Measurements from ENCODE around the gene ALLC. TPM values are rescaled to one million over a fixed set of nuclear protein-coding genes. Genes with fewer than 3 reads are reported as not detected.

Gene ALLC
- total and polyA plus RNA-seq, 4 donors, result 0.09 to 1.4 (median 0.74) TPM

GRCh38 chr2:3706892-3707291, 48.9 kb downstream of the ALLC start:
- DNase-seq (ENCODE audit: low spot score), result no peak
- Histone ChIP-seq H3K27ac (ENCODE audit: low read depth in 1 of 2, low read length in 2 of 2) (no peak overlapping the region), H3K36me3 (ENCODE audit: control insufficient read depth in 4 of 4, insufficient read depth in 3 of 4, low read depth in 1 of 4, low read length in 3 of 4) (peaks cover 0 to 2% (median 0%) of the 10 kb centered on the region in 4 donors), H3K9me3 (ENCODE audit: control insufficient read depth in 4 of 4, low read length in 3 of 4) (no peaks in the 10 kb centered on the region), H3K27me3 (ENCODE audit: control insufficient read depth in 4 of 4, insufficient read depth in 4 of 4, low read length in 3 of 4) (peaks cover 0 to 4% (median 2%) of the 10 kb centered on the region in 4 donors), H3K9ac (ENCODE audit: low read depth in 1 of 2, low read length in 2 of 2) (no peak overlapping the region), H3K4me3 (ENCODE audit: low read depth in 1 of 3, low read length in 3 of 3) (no peak overlapping the region), H3K4me1 (ENCODE audit: control insufficient read depth in 4 of 4, insufficient read depth in 4 of 4, low read length in 3 of 4) (peaks cover 0 to 6% (median 1%) of the 10 kb centered on the region in 4 donors)
- WGBS, result 61% methylated on average over 5 of the region's 5 CpGs
- TF ChIP-seq NR2F2 (IDR thresholded peaks at IDR 0.05) (no peak), TAF1 (conservative IDR thresholded peaks at IDR 0.05) (no peak), MAX (IDR thresholded peaks at IDR 0.05) (no peak), FOXA2 (IDR thresholded peaks at IDR 0.05) (no peak), HNF4A (conservative IDR thresholded peaks at IDR 0.05) (no peak), ATF3 (IDR thresholded peaks at IDR 0.05) (no peak), REST (IDR thresholded peaks at IDR 0.05) (no peak), GABPA (IDR thresholded peaks at IDR 0.05 in 1 of 2, conservative IDR thresholded peaks at IDR 0.05 in 1 of 2) (no peak), CTCF (IDR thresholded peaks at IDR 0.05; ENCODE audit: low read depth, low read length, missing input control) (no peak), FOXA1 (IDR thresholded peaks at IDR 0.05) (no peak), RAD21 (IDR thresholded peaks at IDR 0.05) (no peak), ZBTB33 (IDR thresholded peaks at IDR 0.05) (no peak), JUND (IDR thresholded peaks at IDR 0.05) (no peak), HNF4G (IDR thresholded peaks at IDR 0.05) (no peak), EGR1 (IDR thresholded peaks at IDR 0.05; ENCODE audit: low read depth in 2 of 2) (no peak)

- peaks cover 0 to 5% (median 1%) of the 10 kb centered on the region in 4 donors for H3K4me1 ChIP-seq (ENCODE audit: control insufficient read depth in 4 of 4, insufficient read depth in 4 of 4, low read length in 3 of 4)
- no peaks in the 10 kb centered on the region for H3K36me3 ChIP-seq (ENCODE audit: control insufficient read depth in 4 of 4, insufficient read depth in 3 of 4, low read depth in 1 of 4, low read length in 3 of 4)
- DNase-seq (ENCODE audit: low spot score), result no peak
- no peak overlapping the region for H3K27ac ChIP-seq (ENCODE audit: low read depth in 1 of 2, low read length in 2 of 2)
- no peak overlapping the region for H3K9ac ChIP-seq (ENCODE audit: low read depth in 1 of 2, low read length in 2 of 2)
- WGBS, result 90% methylated on average over 4 of the region's 4 CpGs
- peaks cover 0 to 4% (median 2%) of the 10 kb centered on the region in 4 donors for H3K27me3 ChIP-seq (ENCODE audit: control insufficient read depth in 4 of 4, insufficient read depth in 4 of 4, low read length in 3 of 4)
- H3K9me3 ChIP-seq (ENCODE audit: control insufficient read depth in 4 of 4, low read length in 3 of 4), result no peaks in the 10 kb centered on the region
- H3K4me3 ChIP-seq (ENCODE audit: low read depth in 1 of 3, low read length in 3 of 3), result no peak overlapping the region
- no peak for TF ChIP-seq FOXA1 (IDR thresholded peaks at IDR 0.05)
- no peak for TF ChIP-seq HNF4G (IDR thresholded peaks at IDR 0.05)
- TF ChIP-seq SP1 (IDR thresholded peaks at IDR 0.05), result no peak
- no peak for TF ChIP-seq REST (IDR thresholded peaks at IDR 0.05)
- TF ChIP-seq RXRA (IDR thresholded peaks at IDR 0.05), result no peak
- no peak for TF ChIP-seq CTCF (IDR thresholded peaks at IDR 0.05; ENCODE audit: low read depth, low read length, missing input control)
- no peak for TF ChIP-seq EGR1 (IDR thresholded peaks at IDR 0.05; ENCODE audit: low read depth in 2 of 2)
- TF ChIP-seq NR2F2 (IDR thresholded peaks at IDR 0.05), result no peak
- no peak for TF ChIP-seq GABPA (IDR thresholded peaks at IDR 0.05 in 1 of 2, conservative IDR thresholded peaks at IDR 0.05 in 1 of 2)
- TF ChIP-seq ATF3 (IDR thresholded peaks at IDR 0.05), result no peak
- no peak for TF ChIP-seq RAD21 (IDR thresholded peaks at IDR 0.05)
These were observed 50.6 kb downstream of the ALLC start for GRCh38 chr2:3708576-3708975.

Measured in liver (tissue), 9 donors.